GM18502 (cell line): Measurements from ENCODE around the gene ITM2B.
A peak's percentile ranks its signal among the peaks of the same experiment; 100 is the strongest.

Experiments used
- ATAC-seq: cut with Tn5 transposase; IDR thresholded peaks from one replicate; pipeline ENCODE4 v1.9.1; 2021; ENCODE audit warnings: mild to moderate bottlenecking; ENCODE audit not compliant: unreplicated experiment, poor library complexity

ITM2B gene

GRCh38 chr13:48255090-48255489 is 22.1 kb downstream of the ITM2B start:
- ATAC-seq = no peak

GRCh38 chr13:48255954-48256353 is 22.9 kb downstream of the ITM2B start:
- ATAC-seq = no peak

- ATAC-seq = no peak
Measured at GRCh38 chr13:48258002-48258401, 25.0 kb downstream of the ITM2B start.

GRCh38 chr13:48258430-48258829 is 25.4 kb downstream of the ITM2B start:
- ATAC-seq = no peak

GRCh38 chr13:48260970-48261369 is 28.0 kb downstream of the ITM2B start:
- no peak for ATAC-seq

GRCh38 chr13:48263196-48263595 is 30.2 kb downstream of the ITM2B start:
- ATAC-seq = no peak

- ATAC-seq = no peak
Measured at GRCh38 chr13:48264058-48264457, 31.1 kb downstream of the ITM2B start.

GRCh38 chr13:48265217-48265815 is 32.3 kb downstream of the ITM2B start:
- ATAC-seq = no peak

- ATAC-seq = no peak
Measured at GRCh38 chr13:48266150-48266549, 33.1 kb downstream of the ITM2B start.

- ATAC-seq = no peak
Measured at GRCh38 chr13:48266701-48267639, 34.0 kb downstream of the ITM2B start.

- no peak for ATAC-seq
Measured at GRCh38 chr13:48268019-48268418, 35.0 kb downstream of the ITM2B start.

- no peak for ATAC-seq
Measured at GRCh38 chr13:48273346-48273745, 40.3 kb downstream of the ITM2B start.

GRCh38 chr13:48275507-48275906 is 42.5 kb downstream of the ITM2B start:
- ATAC-seq = no peak

- ATAC-seq = no peak
Measured at GRCh38 chr13:48278806-48279205, 45.8 kb downstream of the ITM2B start.

GRCh38 chr13:48281556-48281955 is 48.5 kb downstream of the ITM2B start:
- no peak for ATAC-seq

- no peak for ATAC-seq
Measured at GRCh38 chr13:48291730-48292129, 58.7 kb downstream of the ITM2B start.

- ATAC-seq = no peak
Measured at GRCh38 chr13:48292650-48293049, 59.6 kb downstream of the ITM2B start.

- no peak for ATAC-seq
Measured at GRCh38 chr13:48294653-48295052, 61.6 kb downstream of the ITM2B start.

- no peak for ATAC-seq
Measured at GRCh38 chr13:48295271-48295670, 62.3 kb downstream of the ITM2B start.

- peak; percentile 61 for ATAC-seq
Measured at GRCh38 chr13:48296528-48296927, 63.5 kb downstream of the ITM2B start.

- ATAC-seq = no peak
Measured at GRCh38 chr13:48297131-48297786, 64.3 kb downstream of the ITM2B start.
